Endodermal cell (in vitro differentiated cells): ENCODE results near the gene TANGO2. TPM values are rescaled to one million over a fixed set of nuclear protein-coding genes. Genes with fewer than 3 reads are reported as not detected.

ENCODE experiments used
- DNase-seq: peaks from one replicate; pipeline ENCODE4 v3.0.0-alpha.2; 2017
- H3K27ac ChIP-seq: 2 replicates; pipeline ENCODE4 v1.5.1; 2013; ENCODE audit warnings: mild to moderate bottlenecking, low read depth, low read length, moderate library complexity
- H3K27me3 ChIP-seq: 2 replicates; pipeline ENCODE4 v1.6.1; 2013; ENCODE audit warnings: mild to moderate bottlenecking, low read length, moderate library complexity; ENCODE audit not compliant: insufficient read depth, control insufficient read depth, poor library complexity, severe bottlenecking
- H3K36me3 ChIP-seq: 2 replicates; pipeline ENCODE4 v1.7.0; 2013; ENCODE audit warnings: mild to moderate bottlenecking, low read length, moderate library complexity; ENCODE audit not compliant: control insufficient read depth, insufficient read depth
- H3K4me1 ChIP-seq: one replicate; pipeline ENCODE4 v1.7.0; 2013; ENCODE audit warnings: low read length; ENCODE audit not compliant: control insufficient read depth, insufficient read depth
- H3K4me3 ChIP-seq: 2 replicates; pipeline ENCODE4 v1.5.1; 2013; ENCODE audit warnings: mild to moderate bottlenecking, low read length, moderate library complexity
- H3K9ac ChIP-seq: 2 replicates; pipeline ENCODE4 v1.6.1; 2013; ENCODE audit warnings: mild to moderate bottlenecking, low read length, moderate library complexity; ENCODE audit not compliant: poor library complexity, severe bottlenecking; ENCODE audit errors: extremely low read depth
- H3K9me3 ChIP-seq: 2 replicates; pipeline ENCODE4 v1.6.1; 2013; ENCODE audit warnings: mild to moderate bottlenecking, low read length, moderate library complexity; ENCODE audit not compliant: control insufficient read depth
- H3K27ac Mint-ChIP-seq: 2 replicates; pipeline ENCODE4 v1.8.0; 2020; ENCODE audit warnings: mixed read lengths
- H3K27me3 Mint-ChIP-seq: 2 replicates; pipeline ENCODE4 v1.8.0; 2021; ENCODE audit warnings: mild to moderate bottlenecking, mixed read lengths; ENCODE audit not compliant: insufficient read depth
- H3K36me3 Mint-ChIP-seq: 2 replicates; pipeline ENCODE4 v1.8.0; 2020; ENCODE audit warnings: low read depth, mixed read lengths
- H3K4me1 Mint-ChIP-seq: 2 replicates; pipeline ENCODE4 v1.8.0; 2020; ENCODE audit warnings: mixed read lengths
- H3K4me3 Mint-ChIP-seq: 2 replicates; pipeline ENCODE4 v1.8.0; 2020; ENCODE audit warnings: mild to moderate bottlenecking, moderate library complexity, mixed read lengths
- H3K9me3 Mint-ChIP-seq: 2 replicates; pipeline ENCODE4 v1.8.0; 2020; ENCODE audit warnings: mild to moderate bottlenecking, mixed read lengths
- CTCF ChIP-seq: fragments of 200-600 bp; sonication (generic); conservative IDR thresholded peaks from 2 replicates; pipeline ENCODE4 v1.5.0; 2021; ENCODE audit warnings: antibody characterized with exemption, mild to moderate bottlenecking
- WGBS, 2 experiments: methylation state at CpG; one replicate each; pipeline versions ENCODE4 v1.1.5 to v1.1.7; 2013; ENCODE audit warnings: missing lambda C conversion rate in 2 of 2, mixed read lengths in 1 of 2; ENCODE audit not compliant: insufficient coverage in 1 of 2, insufficient read length in 1 of 2; 5-methylcytosine and 5-hydroxymethylcytosine counted together
- long read RNA-seq, 4 experiments: library from polyadenylated mRNA in 2 of 4; library from RNA in 1 of 4; library from capped mRNA in 1 of 4; stranded (forward) in 3 of 4; unstranded in 1 of 4; transcript quantifications; one replicate each; pipeline ENCODE4 v2.0.0, GENCODE V29; 2020 to 2021; ENCODE audit warnings: inconsistent platforms in 1 of 4
- polyA plus RNA-seq, 2 experiments: library from polyadenylated mRNA; stranded (reverse); fragments of 50-300 nt; gene quantifications; one replicate each; pipeline ENCODE4 v1.2.3, GENCODE V29; 2013
- total RNA-seq, 2 donors: library from RNA; stranded (reverse); fragmentation: NEBNext Ultra II Directional in 1 of 2; extraction: Animal tissue kit (Norgen Biotek cat#: 25700) in 1 of 2; gene quantifications; 2 replicates in 1 of 2; 3 replicates in 1 of 2; pipeline ENCODE4 v1.2.1, GENCODE V29; 2021

TANGO2 gene
- 10 to 100 TPM; 19.9 to 21.8 TPM for total RNA-seq
- polyA plus RNA-seq (2013, experiment 1 of 2): 8.5 TPM
- 9.2 TPM for polyA plus RNA-seq (2013, experiment 2 of 2)
- long read RNA-seq, experiment 1, partial matches to known transcripts: 0 of 4 reads
- long read RNA-seq, experiment 1, other reads (novel, unspliced or antisense): 2 of 4 reads
- long read RNA-seq, experiment 2, partial matches to known transcripts: 1 of 36 reads
- long read RNA-seq, experiment 2, other reads (novel, unspliced or antisense): 22 of 36 reads
- long read RNA-seq, experiment 3, transcript TANGO2-217 (9 exons, 2,439 nt): major isoform, 18 of 91 reads
- long read RNA-seq, experiment 3, transcript TANGO2-202 (7 exons, 2,011 nt): minor isoform, 5 of 91 reads
- long read RNA-seq, experiment 3, transcript TANGO2-201 (9 exons, 2,273 nt): minor isoform, 5 of 91 reads
- long read RNA-seq, experiment 3, partial matches to known transcripts: 6 of 91 reads
- long read RNA-seq, experiment 3, other reads (novel, unspliced or antisense): 49 of 91 reads
- long read RNA-seq, experiment 4, partial matches to known transcripts: 0 of 7 reads
- long read RNA-seq, experiment 4, other reads (novel, unspliced or antisense): 4 of 7 reads

DNA sequence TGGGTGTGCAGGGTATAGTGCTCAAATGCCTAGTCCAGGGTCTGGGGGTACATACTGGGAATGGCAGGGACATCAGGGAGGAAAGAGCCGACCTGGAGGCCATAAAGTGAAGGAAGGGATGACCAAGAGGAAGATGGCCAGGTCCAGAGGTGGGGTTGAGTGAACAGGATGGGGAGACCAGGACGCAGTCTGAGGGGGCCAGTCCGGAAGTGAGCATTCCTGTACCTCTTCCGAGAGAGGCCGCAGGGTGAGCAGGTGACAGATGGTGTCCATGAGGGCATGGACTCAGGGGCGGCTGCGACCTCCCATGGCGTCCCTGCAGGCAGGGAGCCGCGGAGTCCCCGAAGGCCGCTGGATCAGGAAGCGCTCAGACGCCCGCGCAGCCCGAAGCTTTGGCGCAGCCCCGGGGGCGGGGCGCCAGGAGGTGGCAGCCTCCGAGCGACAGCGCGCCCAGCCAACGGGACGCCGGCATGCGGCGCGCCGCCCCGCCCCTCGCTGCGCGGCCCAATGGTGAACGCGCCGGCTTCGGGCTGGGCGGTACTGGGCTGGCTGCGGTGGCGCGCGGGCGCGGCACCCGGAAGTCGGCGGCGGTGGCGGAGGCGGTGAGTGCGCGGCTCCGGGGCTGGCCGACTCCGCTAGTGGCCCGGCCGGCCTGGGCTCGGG is at the start of gene TANGO2:
TSS of gene TANGO2 (plus strand) at position 578 of the 663 bp plus-strand sequence. CDS start 15,689 bp downstream, outside the sequence.
- H3K27ac Mint-ChIP-seq: peak within 1 kb of the TSS; percentile 66
- Histone ChIP-seq H3K36me3 (no peaks in the 10 kb centered on the region), H3K4me3 (peak within 1 kb of the TSS; percentile 85), H3K27me3 (peaks cover 39% of the 10 kb centered on the region), H3K27ac (no peak within 1 kb of the TSS), H3K9me3 (no peaks in the 10 kb centered on the region), H3K9ac (peak within 1 kb of the TSS; percentile 49), H3K4me1 (peaks cover 5% of the 10 kb centered on the region)
- H3K4me1 Mint-ChIP-seq: peaks cover 8% of the 10 kb centered on the region
- 2 to 20% methylated on average over 8 to 61 of the region's 61 CpGs for WGBS, 2 experiments
- peaks cover 40% of the 10 kb centered on the region for H3K27me3 Mint-ChIP-seq
- DNase-seq: peak; percentile 97
- peaks cover 5% of the 10 kb centered on the region for H3K36me3 Mint-ChIP-seq
- TF ChIP-seq CTCF: no peak
- H3K9me3 Mint-ChIP-seq: no peaks in the 10 kb centered on the region
- H3K4me3 Mint-ChIP-seq: peak within 1 kb of the TSS; percentile 85

- Histone ChIP-seq H3K27ac (no peak overlapping the region), H3K4me3 (no peak overlapping the region), H3K36me3 (peaks cover 23% of the 10 kb centered on the region), H3K9ac (no peak overlapping the region), H3K4me1 (peaks cover 9% of the 10 kb centered on the region), H3K27me3 (no peaks in the 10 kb centered on the region), H3K9me3 (no peaks in the 10 kb centered on the region)
- no peak for DNase-seq
- TF ChIP-seq CTCF: no peak
- H3K27ac Mint-ChIP-seq: no peak overlapping the region
- no peak overlapping the region for H3K4me3 Mint-ChIP-seq
- 90 to 96% methylated on average over 14 to 28 of the region's 28 CpGs for WGBS, 2 experiments
- no peaks in the 10 kb centered on the region for H3K9me3 Mint-ChIP-seq
- peaks cover 23% of the 10 kb centered on the region for H3K36me3 Mint-ChIP-seq
- no peaks in the 10 kb centered on the region for H3K27me3 Mint-ChIP-seq
- peaks cover 11% of the 10 kb centered on the region for H3K4me1 Mint-ChIP-seq
Observed at GRCh38 chr22:19971276-19972124, 49.4 kb upstream of the TANGO2 start.

DNA sequence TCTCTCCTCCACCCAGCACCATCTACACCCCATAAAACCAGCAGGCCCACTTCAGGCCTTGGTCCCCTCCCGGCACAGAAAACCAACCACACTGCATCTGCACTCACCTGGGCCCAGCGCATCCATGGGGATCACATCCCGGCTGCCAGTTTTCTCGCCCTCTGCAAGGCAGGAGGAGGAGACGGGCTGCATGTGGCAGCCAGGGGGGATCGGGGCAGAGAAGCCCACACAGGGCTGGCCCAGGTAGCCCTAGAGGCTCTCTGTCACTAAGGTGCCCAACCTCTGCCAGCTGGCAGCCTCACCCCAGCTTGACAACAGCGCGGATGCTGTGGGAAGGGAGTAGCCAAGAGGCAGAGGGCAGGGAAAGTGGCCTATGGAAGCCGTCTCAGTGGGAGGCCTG is 48.7 kb upstream of the TANGO2 start:
- Histone ChIP-seq H3K9me3 (no peaks in the 10 kb centered on the region), H3K4me1 (peaks cover 9% of the 10 kb centered on the region), H3K27me3 (no peaks in the 10 kb centered on the region), H3K9ac (no peak overlapping the region), H3K4me3 (no peak overlapping the region), H3K36me3 (peaks cover 22% of the 10 kb centered on the region), H3K27ac (no peak overlapping the region)
- DNase-seq: no peak
- no peaks in the 10 kb centered on the region for H3K27me3 Mint-ChIP-seq
- no peak overlapping the region for H3K27ac Mint-ChIP-seq
- no peaks in the 10 kb centered on the region for H3K9me3 Mint-ChIP-seq
- WGBS, 2 experiments: 60 to 95% methylated on average over 1 to 9 of the region's 9 CpGs
- no peak overlapping the region for H3K4me3 Mint-ChIP-seq
- H3K36me3 Mint-ChIP-seq: peaks cover 23% of the 10 kb centered on the region
- peaks cover 11% of the 10 kb centered on the region for H3K4me1 Mint-ChIP-seq
- TF ChIP-seq CTCF: no peak
